Occipital lobe (tissue), 2 donors: ENCODE data around the gene COL4A1. TPM values are rescaled to one million over a fixed set of nuclear protein-coding genes. Genes with fewer than 3 reads are reported as not detected.

Experiments
- DNase-seq: peaks from one replicate; lab custom pipeline; 2025; lab: John Stamatoyannopoulos, UW
- total RNA-seq: library from RNA; depleted of rRNA; stranded (reverse); fragments of >200 nt; gene quantifications from one replicate; pipeline ENCODE4 v1.2.3, GENCODE V29; 2014

COL4A1 gene
- total RNA-seq, 1 donor from 2014 or later: 67.8 TPM

GRCh38 chr13:110261166-110262081, 45.5 kb downstream of the COL4A1 start:
- DNase-seq: no peak

- DNase-seq: no peak
These were observed 47.3 kb downstream of the COL4A1 start for GRCh38 chr13:110259651-110260050.

GRCh38 chr13:110258876-110259631, 47.9 kb downstream of the COL4A1 start:
- no peak for DNase-seq

GRCh38 chr13:110257408-110257807, 49.5 kb downstream of the COL4A1 start:
- no peak for DNase-seq

GRCh38 chr13:110256126-110256905, 50.6 kb downstream of the COL4A1 start:
- DNase-seq: no peak

GRCh38 chr13:110254751-110255553, 52.0 kb downstream of the COL4A1 start:
- no peak for DNase-seq

GRCh38 chr13:110254151-110254679, 52.7 kb downstream of the COL4A1 start:
- no peak for DNase-seq

GRCh38 chr13:110251193-110251819, 55.7 kb downstream of the COL4A1 start:
- DNase-seq: no peak

GRCh38 chr13:110250258-110250891, 56.6 kb downstream of the COL4A1 start:
- DNase-seq: no peak

GRCh38 chr13:110249326-110249725, 57.6 kb downstream of the COL4A1 start:
- DNase-seq: no peak

GRCh38 chr13:110248449-110249143, 58.4 kb downstream of the COL4A1 start:
- DNase-seq: no peak

- no peak for DNase-seq
These were observed 60.4 kb downstream of the COL4A1 start for GRCh38 chr13:110246530-110246929.

- no peak for DNase-seq
These were observed 61.5 kb downstream of the COL4A1 start for GRCh38 chr13:110245416-110245899.

GRCh38 chr13:110244976-110245375, 62.0 kb downstream of the COL4A1 start:
- no peak for DNase-seq

- no peak for DNase-seq
These were observed 62.7 kb downstream of the COL4A1 start for GRCh38 chr13:110244071-110244830.

GRCh38 chr13:110242615-110243014, 64.3 kb downstream of the COL4A1 start:
- no peak for DNase-seq

- DNase-seq: no peak
These were observed 66.0 kb downstream of the COL4A1 start for GRCh38 chr13:110240943-110241342.

GRCh38 chr13:110240352-110240751, 66.6 kb downstream of the COL4A1 start:
- DNase-seq: no peak
